Erythroblast (primary cell): ENCODE measurements around the gene ECE1.
"Not testable (repeated sequence)": the region's sequence is repeated elsewhere in the genome, so short reads cannot be mapped to it uniquely, and the experiment has no call there.

Source experiments
- GATA1 ChIP-seq: IDR thresholded peaks from 2 replicates; pipeline ENCODE4 v1.6.1; 2011; ENCODE audit warnings: low read depth, mild to moderate bottlenecking, control low read depth, low read length, moderate library complexity
- POLR2A ChIP-seq: IDR thresholded peaks from 2 replicates; pipeline ENCODE4 v1.6.1; 2011; ENCODE audit warnings: mild to moderate bottlenecking, low read length

- not testable (repeated sequence) for TF ChIP-seq POLR2A, GATA1
Measured at GRCh38 chr1:21170837-21171236, 119.4 kb downstream of the ECE1 start.
